ENCODE data around the gene APOBEC3B.
"Not testable (repeated sequence)": the region's sequence is repeated elsewhere in the genome, so short reads cannot be mapped to it uniquely, and the experiment has no call there.

Gene APOBEC3B

DNA sequence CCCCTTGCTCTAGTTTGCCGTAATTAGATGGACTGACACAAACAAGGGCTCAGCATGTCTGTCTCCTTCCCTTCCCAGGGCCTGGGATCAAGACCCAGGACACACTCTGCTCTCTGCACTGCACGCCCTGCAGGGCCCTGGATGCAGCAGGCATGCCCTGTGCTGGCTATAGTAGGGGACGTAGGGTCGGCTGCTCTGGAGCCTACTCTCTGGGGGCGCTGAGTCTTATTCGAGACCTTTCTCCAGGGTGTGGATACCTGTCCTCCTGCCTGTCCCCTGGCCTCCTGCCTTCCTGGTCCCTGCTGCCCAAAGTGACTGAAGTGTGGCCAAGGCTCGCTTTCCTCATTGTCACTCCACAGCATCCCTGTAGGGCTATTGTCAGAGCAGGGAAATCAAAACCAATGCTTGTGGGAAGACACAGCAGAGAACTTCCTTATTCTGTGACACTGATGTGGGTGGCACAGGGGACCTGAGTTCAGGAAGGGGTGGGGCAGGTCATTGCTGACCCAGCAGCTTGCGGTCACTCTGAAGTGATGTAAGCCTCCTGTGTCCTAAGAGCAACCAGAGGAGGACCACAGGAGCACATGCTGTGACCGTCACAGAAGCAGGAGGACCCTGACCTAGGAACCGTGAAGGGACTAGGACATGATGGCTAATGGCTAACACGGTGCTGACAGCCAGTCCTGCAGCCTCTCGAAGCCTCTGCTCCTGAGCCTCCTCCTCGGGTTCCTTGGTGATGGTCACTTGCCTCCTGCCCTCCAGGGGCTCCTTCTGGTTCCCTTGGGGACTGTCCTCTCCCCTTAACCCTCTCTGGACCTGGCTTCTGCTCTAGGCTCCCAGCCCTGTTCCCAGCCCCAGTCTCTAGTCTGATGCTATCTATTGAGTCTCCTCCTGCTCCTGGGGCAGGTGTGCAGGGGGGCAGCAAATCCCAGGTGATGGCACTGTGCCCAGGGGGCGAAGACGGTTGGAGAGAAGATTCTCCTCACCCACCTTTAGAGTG lies 14.4 kb upstream of the APOBEC3B start:
- DNase-seq = no peak

DNA sequence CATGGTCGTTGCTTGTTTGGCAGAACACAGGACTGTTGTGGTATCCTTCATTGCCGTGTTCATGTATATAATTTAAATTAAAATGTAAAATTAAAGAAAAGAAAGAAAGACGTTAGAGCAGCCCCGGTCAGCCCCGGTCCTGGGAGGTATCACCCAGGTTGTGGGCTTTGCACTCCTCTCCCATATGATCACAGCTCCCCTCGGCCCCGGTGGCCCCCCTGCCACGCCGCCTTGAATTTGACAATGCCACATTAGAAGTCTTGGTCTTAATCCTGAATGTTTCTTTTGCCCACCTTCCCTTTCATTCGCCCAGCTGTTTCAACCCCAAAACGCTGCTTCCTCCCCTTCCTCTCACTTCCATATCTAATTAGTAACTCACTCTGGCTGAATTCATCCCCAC lies 13.3 kb upstream of the APOBEC3B start:
- DNase-seq = no peak

DNA sequence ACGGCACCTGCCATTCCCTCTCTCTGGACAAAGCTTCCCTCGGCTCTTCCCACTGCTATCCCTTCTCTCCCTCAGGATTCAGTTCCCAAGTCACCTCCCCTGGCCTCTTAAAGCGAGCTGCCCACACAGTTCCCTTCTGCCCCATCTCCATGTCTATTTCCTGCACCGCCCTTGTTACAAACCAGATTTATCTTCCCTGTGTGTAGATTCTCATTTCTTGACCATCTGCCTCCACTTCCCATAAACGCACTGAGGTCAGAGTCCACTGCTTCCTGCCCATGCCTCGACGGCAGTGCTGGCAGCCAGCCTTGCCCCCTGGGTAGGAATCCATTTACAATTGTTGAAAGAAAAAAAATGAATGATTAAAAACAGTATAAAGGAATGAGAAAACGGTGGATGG lies 11.6 kb upstream of the APOBEC3B start:
- no peak for DNase-seq

DNA sequence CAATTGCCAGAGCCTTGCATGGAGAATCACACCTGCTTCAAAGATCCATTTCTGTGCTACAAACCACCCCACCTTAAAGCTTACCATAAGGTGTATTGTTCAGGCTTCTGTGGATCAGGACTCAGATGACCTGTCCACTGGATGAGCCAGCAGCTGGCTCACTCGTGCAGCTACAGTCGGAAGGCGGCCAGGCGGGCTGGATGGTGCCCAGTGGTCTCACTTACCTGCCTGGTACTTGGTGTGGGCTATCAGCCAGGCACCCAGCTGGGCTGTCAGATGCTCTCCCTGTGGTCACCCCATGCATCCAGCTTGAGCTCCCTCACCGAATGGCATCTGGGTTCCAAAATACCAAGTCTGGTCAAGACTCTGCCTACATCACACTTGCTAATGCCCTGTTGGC lies 10.9 kb upstream of the APOBEC3B start:
- DNase-seq = no peak

DNA sequence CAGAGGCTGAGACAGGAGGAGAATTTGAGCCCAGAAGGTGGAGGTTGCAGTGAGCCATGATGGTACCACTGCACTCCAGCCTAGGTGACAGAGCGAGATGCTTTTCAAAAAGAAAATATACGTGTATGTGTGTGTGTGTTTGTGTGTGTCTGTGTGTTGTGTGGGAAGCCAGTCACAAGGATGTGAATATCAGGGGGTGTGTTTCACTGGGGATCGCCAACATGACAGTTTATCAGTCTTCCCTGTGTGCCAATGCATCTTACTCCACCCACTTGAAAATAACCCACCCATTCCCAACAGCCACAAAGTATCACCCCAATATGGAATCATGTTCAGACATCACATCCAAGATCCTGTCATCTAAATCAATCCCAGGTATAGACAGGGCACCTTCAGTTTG lies 10.4 kb upstream of the APOBEC3B start:
- DNase-seq = no peak

DNA sequence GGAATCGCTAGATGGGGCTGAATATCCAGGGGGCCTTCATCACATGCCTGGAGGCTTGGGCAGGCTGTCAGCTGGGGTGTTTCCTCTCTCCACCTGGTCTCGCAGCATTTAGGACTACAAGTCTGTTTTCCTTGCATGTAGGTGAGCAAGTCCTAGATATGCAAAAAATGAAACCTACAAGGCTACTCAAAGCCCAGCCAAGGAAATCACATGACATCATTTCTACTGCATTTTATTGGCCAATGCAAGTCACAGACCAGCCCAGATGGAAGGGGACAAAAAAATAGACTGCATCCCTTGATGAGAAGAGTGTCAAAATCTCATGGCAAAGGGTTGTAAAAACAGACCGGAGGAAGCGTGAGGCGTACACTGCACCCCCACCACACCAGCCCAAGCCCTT lies 9.6 kb upstream of the APOBEC3B start:
- DNase-seq = no peak

DNA sequence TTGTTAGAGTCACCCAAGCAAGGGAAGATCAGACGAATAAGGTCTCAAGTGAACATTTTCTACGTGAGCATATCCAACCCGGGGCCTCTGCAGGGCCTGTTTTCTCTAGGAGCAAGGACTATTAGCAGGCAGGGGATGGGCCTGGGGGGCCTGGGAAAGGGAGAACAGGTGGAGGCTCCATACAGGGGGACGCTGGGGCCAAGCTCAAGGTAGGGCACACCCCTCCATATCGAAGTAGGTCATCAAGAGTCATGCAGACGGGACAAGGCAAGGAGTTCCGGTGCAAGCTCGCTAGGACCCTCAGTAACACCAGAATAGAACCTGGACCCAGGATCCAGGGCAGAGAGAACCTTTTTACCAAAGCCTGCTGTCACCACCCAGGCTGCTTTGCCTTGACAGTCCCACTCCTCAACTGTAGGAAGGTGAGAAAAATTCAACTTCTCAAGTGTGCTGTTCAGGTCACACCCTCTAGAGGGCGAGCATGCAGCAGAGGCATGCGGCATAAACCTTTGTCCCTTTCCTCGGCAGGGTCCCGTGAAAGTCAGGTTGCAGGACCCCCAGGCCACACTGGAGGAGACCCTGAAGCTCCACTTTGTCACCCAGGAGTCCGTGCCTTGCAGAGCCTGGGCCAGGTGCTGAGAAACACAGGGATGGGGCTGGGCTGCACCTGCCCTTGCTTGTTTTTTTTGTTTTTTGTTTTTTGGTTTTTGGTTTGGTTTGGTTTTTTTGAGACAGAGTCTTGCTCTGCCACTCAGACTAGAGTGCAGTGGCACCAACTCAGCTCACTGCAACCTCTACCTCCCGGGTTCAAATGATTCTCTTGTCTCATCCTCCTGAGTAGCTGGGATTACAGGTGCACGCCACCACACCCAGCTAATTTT lies 8.6 kb upstream of the APOBEC3B start:
- peak; percentile 42 for DNase-seq

DNA sequence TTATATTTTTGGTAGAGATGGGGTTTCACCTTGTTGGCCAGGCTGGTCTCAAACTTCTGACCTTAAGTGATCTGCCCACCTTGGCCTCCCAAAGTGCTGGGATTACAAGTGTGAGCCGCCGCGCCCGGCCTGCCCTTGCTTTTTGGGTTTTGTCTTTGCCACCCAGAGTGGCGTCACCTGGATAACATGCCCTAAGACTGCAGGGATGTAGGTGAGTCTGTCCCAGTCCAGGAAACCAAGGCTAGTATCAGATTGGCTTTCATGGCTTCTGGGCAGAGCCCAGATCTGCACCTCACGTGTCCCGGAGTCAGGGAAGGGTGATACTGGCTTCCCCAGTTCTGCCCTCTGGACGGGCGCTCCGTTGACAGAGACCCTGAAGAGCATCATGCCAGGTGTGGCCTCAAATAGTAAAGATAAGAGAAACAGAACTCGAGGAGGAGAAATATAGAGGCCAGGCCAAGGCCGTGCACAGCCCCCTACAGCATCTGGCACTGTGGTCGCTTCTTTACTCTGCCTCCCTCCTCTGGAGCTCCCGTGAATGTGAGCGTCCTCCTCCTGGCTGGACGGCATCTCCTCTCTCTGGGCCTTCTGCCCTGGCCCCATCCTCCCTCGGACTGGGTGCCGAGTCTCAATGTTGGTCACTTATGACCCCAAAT lies 7.8 kb upstream of the APOBEC3B start:
- DNase-seq = no peak

DNA sequence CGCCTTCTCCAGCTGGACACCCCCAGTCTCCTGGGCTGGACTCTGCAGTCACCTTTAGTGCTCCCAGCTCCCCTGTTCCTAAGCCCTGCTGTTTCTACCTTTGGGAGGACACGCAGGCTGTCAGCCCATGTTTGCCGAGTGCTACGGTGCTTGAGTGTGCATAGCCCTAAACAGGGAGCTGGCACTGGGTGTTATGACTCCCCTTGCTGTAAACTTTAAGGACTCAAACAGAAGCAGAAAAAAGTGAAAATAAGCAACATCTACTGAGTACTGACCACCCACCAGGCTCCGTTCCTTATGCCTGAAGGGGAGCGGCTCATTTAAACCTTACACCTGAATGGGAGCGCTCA lies 7.3 kb upstream of the APOBEC3B start:
- DNase-seq = no peak

DNA sequence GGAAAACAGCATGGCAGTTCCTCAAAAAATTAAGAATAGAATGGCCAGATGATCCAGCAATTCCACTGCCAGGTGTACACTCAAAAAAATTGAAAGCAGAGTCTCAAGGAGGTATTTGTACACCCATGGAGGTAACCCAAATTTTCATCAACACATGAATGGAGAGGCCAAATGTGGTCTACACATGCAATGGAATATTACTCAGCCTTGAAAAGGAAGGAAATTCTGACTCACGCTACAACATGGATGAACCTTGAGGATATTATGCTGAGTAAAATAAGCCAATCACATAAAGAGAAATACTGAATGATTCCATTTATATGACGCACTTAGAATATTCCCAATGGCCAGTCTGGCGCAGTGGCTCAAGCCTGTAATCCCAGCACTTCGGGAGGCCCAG lies 4.9 kb upstream of the APOBEC3B start:
- not testable (repeated sequence) for DNase-seq

DNA sequence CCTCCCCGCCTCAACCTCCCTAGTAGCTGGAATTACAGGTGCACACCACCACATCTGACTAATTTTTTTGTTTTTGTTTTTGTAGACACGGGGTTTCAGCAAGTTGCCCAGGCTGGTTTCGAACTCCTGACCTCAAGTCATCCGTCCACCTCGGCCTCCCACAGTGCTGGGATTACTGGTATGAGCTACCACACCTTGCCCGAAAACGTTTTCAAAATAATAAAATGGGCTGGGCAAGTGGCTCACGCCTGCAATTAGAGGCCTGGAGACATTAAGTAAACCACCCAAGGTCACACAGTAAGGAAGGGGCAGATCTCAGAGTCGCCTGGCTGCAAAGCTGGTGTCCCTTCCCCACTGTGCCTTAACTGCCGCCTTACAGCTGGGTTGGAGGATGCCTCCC lies 1.6 kb upstream of the APOBEC3B start:
- not testable (repeated sequence) for DNase-seq

DNA sequence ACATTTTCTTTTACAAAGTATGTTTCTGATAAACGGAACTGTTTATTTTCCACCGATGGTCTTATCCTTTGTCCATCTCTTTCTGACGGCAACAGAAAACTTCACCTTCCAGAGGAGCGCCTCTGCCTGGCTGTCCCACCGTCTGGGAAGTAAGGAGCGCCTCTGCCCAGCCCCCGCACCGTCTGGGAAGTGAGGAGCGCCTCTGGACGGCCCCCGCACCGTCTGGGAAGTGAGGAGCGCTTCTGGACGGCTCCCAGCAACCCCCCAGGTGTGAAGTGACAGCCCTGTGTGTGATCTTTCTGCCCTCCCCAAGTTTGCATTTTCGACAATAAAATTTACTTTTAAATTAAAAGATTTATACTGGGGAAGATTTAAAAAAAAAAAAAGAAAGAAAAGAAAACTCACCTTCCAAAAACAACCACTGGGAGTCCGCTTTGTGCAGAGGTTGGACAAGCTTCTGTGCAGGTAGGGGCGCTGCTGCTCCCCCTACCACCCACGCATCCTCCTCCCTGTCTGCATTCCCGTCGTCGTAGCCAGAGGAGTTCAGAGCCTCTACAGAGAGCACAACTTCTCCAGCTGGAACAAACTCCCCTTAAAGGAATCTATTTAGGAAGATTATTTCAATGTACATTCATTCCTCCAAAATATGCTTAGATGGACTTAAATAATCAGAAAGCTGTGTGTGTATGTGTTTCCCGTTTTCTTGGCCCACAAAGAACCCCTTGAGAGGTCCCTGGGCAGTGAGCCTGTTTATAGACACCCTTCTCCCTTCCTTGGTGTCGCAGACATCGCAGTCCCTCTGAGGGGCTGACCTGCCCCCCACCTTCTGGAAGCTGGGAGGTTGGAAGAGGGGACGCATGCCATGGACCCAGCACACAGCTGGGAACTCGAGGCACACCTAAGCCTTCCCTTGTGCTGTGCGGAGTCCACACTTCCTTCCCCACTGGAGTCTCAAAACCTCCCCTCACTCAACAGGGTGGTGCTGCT lies 849 bp upstream of the APOBEC3B start:
- DNase-seq = no peak

DNA sequence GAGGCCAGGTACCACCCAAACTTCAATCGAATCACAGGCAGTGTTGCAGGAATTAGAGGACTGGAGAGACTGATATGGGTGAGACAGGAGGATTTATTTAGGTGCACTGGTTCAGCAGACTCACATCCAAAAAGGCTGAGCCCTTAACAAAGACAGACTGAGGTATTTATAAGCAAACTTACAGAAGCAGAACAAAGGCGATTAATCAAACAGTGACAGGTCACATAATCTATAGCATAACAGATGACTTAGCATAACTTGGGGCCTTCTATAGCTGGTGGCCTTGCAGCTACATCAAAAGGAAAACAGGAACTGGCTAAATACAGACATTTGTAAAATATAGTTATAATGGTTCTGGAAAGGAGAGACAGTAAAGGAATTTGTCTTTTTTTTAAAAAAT lies 2.1 kb downstream of the APOBEC3B start:
- DNase-seq = no peak

DNA sequence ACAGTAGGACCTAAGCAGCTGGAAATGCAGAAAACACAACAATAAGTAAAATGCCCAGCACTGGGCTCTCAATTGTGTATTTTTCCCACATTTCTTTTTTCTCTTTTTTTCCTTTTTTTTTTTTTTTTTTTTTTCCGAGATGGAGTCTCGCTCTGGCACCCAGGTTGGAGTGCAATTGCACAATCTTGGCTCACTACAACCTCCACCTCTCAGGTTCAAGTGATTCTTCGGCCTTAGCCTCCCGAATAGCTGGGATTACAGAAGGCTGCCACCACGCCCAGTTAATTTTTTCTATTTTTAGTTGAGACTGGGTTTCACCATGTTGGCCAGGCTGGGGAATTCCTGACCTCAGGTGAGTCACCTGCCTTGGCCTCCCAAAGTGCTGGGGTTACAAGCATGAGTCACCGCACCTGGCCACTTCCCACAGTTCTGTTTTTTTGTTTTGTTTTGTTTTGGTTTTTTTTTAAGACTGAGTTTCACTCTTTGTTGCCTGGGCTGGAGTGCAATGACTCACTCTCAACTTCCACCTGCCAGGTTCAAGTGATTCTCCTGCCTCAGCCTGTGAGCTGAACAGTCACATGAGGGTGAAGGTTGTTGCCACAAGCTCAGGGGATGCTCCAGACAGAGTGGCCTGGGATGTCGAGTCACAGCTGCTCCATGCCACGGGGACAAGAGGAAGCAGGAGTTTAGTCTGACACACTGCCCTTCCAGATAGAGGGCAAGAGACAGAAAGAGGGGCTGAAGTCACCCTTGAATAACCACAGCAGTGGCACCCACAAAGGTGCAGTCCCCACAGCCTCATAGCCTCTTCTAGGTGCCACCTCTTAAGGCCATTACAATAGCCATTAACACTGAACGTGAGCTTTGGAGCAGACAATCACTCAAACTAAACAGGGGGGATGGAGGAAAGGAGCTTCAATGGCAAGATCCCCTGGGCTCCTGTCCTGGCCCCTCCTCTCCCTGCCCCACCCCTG lies 2.9 kb downstream of the APOBEC3B start:
- DNase-seq = peak; percentile 76

DNA sequence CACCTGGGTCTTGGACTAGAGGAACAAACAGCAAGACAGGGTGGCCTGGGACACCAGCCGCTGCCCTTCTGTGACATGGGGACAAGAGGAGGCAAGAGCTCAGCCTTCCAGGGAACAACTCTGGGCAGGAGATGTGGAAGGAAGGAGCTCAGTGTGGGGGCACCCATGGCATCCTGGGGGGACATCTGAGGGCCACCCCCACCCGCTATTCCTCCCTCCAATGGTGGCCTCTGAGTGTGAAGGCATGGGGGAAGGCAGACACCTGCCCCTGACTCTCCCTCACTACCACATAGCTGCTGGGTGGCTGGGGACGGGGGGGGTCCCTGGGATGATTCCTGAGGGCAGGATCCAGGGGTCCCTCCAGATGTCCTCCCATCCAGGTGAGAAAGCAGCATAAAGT lies 4.5 kb downstream of the APOBEC3B start:
- no peak for DNase-seq

DNA sequence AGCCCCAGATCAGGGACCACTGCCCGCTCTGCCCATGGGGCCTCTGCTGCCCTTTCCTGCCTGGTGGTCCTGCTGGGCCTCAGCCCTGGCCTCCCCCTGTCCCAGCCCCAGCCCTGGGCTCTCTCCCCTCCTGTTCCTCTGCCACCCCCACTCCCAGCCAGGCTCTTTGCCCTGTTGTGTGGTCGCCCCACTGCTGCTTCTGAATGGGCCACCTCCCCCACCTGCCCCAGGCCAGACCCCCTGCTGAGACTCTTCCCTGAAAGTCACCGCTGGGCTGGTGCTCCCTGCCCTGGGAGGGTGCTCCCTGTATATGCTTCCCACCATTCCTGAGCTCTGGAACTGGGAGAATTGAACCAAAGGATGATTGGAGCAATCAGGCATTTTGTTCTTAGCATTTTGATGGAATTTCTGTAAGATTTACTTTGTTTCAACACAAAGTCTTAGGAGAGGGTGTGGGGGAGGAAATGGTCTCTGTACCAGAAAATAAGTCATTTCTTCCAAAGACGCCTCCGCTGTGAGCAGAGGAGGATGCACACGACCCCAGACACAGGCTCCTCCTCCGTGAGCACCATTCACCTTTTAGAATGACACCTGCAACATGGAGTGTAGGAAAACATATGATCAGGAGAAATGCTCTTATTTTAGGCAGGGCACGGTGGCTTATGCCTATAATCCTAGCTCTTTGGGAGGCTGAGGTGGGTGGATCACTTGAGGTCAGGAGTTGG lies 5.2 kb downstream of the APOBEC3B start:
- DNase-seq = no peak

DNA sequence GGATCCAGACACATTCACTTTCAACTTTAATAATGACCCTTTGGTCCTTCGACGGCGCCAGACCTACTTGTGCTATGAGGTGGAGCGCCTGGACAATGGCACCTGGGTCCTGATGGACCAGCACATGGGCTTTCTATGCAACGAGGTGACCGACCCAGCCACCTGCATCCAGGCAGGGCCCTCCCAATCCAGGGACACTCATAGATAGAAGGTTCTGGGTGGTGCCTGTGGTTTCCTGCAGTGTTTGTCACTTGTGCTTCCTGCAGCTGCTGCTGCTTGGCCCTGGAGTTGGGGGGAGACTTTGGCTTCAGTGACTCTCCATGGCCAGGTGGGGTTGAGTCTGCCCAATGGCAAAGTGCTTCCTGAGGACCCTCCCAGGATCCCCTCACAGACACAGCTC lies 7.3 kb downstream of the APOBEC3B start:
- DNase-seq = no peak

DNA sequence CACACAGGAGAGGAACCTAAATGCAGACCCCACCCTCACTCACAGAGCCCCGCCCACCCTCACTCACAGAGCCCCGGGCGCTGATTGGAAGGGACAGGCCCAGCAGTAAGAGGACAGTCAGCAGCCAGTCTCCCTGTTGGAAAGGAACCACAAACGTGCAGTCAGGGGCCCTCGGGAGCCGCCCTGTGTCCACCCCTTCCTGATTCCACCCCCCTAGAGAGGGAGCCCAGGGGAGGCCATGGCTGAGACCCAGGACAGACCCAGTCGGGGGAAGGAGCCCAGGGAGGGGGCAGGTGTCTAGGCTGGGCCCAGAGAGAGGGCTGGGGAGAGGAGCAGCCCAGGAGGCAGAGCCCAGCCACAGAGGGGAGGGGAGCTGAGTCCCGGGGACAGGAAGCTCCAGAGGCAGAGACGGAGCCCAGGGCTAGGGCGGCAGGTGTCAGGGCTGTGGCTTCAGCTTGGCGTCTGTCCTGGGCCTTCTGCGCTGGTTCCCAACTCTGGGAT lies 10.8 kb downstream of the APOBEC3B start:
- not testable (repeated sequence) for DNase-seq

DNA sequence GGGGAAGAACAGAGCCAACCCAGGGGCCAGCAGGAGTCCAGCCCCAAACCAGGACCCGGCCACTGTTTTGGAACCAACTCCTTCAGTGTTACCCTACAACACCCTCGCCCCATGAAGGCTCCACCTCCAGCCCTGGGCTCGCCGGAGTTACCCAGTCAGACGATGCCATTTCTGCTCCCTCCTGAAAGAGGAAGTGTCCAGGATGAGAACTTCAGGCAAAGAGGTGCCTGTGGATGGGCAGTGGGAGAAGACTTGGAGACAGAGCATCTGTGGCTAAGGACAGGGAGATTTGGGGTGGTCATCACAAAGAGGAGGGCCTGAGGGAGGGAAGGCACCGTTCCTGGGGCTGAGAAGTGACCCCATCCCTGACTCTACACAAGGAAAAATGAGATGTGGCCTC lies 14.0 kb downstream of the APOBEC3B start:
- DNase-seq = no peak

DNA sequence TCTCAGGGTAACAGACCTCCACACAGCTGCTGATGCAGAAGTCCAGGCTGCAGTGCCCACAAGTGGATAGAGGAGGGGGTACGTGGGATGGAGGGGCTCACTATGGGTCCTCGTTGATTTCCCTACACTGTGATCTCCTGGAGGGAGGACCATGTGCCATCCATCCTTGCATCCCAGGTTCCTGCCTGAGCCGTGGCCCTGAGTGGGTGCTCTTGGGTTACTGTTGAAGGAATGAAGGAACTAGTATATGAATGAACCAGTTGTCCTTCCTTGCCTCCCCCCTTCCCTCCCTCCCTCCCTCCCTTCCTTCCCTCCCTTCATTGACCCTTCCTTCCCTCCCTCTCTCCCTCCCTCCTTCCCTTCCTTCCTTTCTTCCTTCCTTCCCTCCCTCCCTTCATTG lies 15.4 kb downstream of the APOBEC3B start:
- DNase-seq = no peak
